ENCODE measurements around the gene SLC15A1.
A peak's percentile ranks its signal among the peaks of the same experiment; 100 is the strongest.

SLC15A1 gene

GRCh38 chr13:98752467-98753290 is at the start of gene SLC15A1:
Gene SLC15A1, minus strand, starts transcription at chr13:98752672. Its CDS starts 74 bp downstream, at chr13:98752598.
- FAIRE-seq, result no peak

- FAIRE-seq, result no peak
These were observed 49.4 kb upstream of the SLC15A1 start for GRCh38 chr13:98801626-98802418.

GRCh38 chr13:98800078-98800477 is 47.6 kb upstream of the SLC15A1 start:
- FAIRE-seq, result no peak

DNA sequence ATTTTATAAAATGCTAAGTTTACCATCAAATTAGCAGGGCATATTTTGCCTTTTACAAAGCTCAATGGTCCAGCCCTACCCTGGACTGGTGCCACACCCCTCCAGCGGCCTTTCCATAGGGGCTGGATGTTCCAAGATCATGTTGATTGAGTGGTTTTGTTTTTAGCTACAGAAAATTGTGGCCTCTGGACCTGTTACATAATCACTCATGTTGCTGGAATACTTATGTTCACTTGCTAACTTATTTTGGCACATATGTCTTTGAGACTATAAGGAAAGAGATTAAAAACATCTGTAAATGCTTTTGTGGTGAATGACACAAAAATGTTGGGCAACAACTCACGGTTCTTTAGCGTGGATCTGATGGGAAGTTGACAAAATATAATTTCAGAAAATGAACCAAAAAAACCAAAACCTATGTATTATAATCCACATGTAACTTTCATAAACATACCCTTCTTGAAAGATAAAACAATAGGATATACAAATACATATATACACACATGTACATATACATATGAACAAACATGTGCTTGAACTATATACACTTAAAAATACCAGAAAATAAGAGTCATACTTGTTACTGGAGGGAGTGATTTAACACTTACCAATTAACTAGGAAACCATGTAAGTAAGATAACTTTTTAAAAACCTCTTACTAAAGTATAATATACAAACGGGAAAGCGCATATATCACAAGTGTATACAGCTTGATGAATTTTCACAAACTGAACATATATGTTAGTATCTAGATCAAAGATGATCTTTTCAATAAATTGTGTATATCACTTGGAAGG is 46.6 kb upstream of the SLC15A1 start:
- FAIRE-seq, result peak; percentile 16

DNA sequence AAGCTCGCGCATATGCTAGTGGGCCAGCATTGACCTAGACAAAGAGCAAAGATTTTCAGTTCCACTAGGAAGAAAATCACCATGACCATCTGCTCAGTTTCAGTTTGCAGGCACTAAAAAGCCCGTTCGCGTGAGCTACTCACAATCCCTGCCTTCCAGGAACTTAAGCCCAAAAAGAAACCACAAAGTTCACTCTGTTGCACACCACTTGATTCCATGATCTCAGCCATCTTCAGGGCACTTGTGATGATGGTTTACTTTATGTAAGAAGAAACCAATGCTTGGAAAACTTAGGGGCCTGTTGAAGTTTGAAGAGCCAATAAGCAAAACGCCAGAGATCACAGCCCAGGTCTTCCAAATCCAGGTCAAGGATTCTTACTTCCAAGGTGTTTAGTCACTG is 45.0 kb upstream of the SLC15A1 start:
- FAIRE-seq, result no peak

GRCh38 chr13:98796798-98797197 is 44.3 kb upstream of the SLC15A1 start:
- no peak for FAIRE-seq

DNA sequence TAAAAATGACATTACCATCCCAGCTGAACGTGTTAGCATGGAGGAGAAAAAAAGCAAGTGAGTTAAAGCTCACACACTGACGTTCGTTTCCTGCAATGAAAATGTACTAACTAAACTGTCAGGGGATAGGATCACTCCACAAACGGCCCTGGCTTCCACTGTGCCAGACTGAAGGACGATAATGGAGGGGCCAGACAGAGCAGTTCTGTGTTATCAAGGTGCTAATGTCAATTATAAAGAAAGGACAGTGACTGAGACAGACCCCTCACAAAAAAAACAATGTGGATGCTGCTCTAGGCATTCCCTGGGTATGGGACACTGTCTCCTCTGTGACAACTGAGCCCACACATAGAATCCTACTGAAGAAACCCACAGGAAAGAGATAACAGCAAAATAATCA is 43.7 kb upstream of the SLC15A1 start:
- no peak for FAIRE-seq

DNA sequence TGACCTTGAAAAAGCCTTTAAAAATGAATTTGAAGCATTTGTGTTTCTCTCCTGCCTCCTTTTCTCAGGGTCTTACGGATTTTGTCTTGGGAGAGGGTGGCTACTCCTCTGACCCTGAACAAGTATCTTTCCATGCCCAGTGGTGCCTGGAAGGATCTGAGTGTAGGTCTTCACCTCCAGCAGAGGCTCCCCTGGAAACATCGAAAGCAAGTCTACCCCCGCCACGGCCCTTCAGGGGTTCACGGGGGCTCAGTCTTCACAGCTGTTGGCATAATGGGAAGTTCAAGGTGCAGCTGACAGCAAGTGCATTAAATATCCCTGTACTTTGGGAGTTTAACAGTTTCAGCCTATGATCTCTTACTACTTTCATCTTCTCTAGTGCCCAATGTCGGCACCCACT is 42.7 kb upstream of the SLC15A1 start:
- no peak for FAIRE-seq

GRCh38 chr13:98794498-98794897 is 42.0 kb upstream of the SLC15A1 start:
- no peak for FAIRE-seq

GRCh38 chr13:98792785-98793495 is 40.5 kb upstream of the SLC15A1 start:
- no peak for FAIRE-seq

- no peak for FAIRE-seq
These were observed 39.8 kb upstream of the SLC15A1 start for GRCh38 chr13:98792321-98792720.

GRCh38 chr13:98791611-98792010 is 39.1 kb upstream of the SLC15A1 start:
- no peak for FAIRE-seq

DNA sequence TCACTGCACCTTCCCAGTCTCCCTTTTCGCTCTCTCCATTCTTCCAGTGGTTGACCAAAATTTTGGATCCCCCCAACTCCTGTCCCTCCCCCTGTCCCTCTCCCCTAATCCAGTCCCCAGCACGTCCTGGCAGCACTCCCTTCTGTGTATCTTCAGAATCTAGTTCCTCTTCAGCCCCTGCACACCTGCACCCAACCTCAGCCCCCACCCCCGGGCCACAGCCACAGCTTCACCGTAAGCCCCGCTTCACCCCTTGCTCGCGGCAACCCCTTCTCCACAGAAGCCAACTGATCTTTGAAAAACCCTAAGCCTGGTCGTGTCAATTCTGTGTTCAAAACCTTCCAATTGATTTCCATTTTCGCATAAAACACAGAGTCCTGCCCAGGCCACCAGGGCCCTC is 35.5 kb upstream of the SLC15A1 start:
- FAIRE-seq, result no peak

DNA sequence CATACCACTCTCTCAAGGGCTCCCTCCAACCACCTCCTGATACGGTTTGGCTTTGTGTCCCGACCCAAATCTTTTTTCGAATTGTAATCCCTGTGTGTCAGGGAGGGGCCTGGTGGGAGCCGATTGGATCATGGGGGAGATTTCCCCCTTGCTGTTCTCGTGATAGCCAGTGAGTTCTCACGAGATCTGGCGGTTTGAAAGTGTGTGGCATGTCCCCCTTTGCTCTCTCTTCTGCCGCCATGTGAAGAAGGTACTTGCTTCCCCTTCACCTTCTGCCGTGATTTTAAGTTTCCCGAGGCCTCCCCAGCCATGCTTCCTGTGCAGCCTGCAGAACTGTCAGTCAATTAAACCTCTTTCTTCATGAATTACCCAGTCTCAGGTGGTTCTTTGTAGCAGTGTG is 34.7 kb upstream of the SLC15A1 start:
- FAIRE-seq, result no peak

- no peak for FAIRE-seq
These were observed 33.6 kb upstream of the SLC15A1 start for GRCh38 chr13:98786023-98786422.

DNA sequence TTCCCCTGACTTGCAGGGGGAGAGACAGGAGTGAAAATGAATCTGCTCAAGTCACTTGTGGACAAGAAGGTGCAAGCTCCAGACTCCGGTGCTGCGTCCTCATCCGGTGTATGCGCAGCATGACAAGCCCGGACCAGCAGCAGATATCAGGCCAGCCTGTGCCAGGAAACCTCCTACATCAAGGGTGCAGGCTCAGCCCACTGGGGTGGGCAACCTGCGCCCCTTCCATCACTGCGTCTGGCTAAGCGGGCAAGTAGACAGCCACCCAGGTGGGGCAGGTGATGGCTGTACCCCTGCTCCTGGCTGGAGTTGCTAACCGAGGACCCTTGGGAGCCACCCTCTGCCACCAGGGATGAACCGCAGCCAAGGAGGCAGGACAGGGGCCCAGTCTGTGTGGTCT is 32.9 kb upstream of the SLC15A1 start:
- FAIRE-seq, result no peak

GRCh38 chr13:98784666-98785065 is 32.2 kb upstream of the SLC15A1 start:
- FAIRE-seq, result no peak

DNA sequence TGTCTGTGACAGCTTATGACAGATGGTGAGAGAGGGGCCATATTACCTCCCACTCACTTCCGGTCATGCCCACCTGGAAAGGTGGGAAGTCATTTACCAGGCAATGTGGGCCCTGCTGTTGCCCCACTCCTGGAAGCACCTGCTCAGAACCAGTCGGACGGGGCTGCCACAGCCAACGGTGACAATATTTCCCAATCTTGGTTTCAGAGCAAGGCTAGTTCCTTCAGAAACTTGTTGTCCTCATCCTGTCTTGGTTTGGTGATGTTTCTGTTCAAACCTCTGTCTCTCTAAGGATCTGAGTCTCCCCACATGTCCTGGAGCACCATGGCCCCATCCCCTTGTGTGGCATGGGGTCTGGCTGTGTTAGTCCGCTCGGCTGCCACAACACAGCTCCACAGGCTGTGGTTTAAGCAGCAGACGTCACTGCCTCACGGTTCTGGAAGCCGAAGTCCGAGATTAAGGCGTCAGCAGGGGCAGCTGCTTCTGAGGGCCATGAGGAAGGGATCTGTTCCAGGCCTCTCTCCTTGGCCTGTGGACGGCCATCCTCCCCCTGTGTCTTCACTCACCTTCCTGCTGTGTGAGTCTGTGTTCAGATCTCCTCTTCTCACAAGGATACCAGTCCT is 31.5 kb upstream of the SLC15A1 start:
- FAIRE-seq, result no peak

GRCh38 chr13:98782654-98783053 is 30.2 kb upstream of the SLC15A1 start:
- FAIRE-seq, result no peak

- FAIRE-seq, result no peak
These were observed 29.4 kb upstream of the SLC15A1 start for GRCh38 chr13:98781905-98782304.

- FAIRE-seq, result no peak
These were observed 29.0 kb upstream of the SLC15A1 start for GRCh38 chr13:98781470-98781869.

DNA sequence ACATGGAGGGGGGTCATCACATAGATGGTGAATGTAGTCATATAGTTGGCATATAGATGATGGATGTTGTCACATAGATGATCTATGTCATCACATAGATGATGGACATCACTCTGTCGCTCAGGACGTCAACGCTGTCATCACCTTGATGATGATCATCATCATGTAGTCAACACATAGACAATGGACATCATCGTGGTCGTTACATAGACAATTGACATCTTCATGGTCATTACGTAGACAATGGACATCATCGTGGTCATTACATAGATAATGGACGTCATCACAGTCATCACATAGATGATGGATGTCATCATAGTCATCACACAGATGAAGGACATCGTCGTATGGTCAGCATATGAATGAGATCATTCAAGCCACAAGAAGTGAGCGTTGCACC is 28.6 kb upstream of the SLC15A1 start:
- no peak for FAIRE-seq
